Right lobe of liver (tissue), 6 donors: Measurements from ENCODE around the gene MIPEP. TPM values are rescaled to one million over a fixed set of nuclear protein-coding genes. Genes with fewer than 3 reads are reported as not detected.

Source experiments
- ATAC-seq, 4 donors: fragments of 200-7000 bp; cut with Tn5 transposase; one replicate each; pipeline ENCODE4 v1.9.1; 2020; ENCODE audit warnings: mild to moderate bottlenecking in 4 of 4, moderate library complexity in 4 of 4
- DNase-seq, 3 donors: peaks; one replicate each; pipeline ENCODE4 v3.0.0-alpha.2; 2020
- H3K27ac ChIP-seq, 3 donors: fragments of 200-600 bp; one replicate each; pipeline ENCODE4 v1.8.0; 2022
- H3K27me3 ChIP-seq, 2 donors: fragments of 200-600 bp; one replicate each; pipeline ENCODE4 v1.8.0; 2022
- H3K36me3 ChIP-seq, 4 donors: fragments of 200-600 bp; sonication (generic) in 1 of 4; one replicate each; pipeline versions ENCODE4 v1.5.1 to v1.8.0; 2017 to 2022; ENCODE audit warnings: control low read depth in 1 of 4
- H3K4me1 ChIP-seq, 4 donors: fragments of 200-600 bp; sonication (generic) in 1 of 4; one replicate each; pipeline versions ENCODE4 v1.5.1 to v1.8.0; 2017 to 2022; ENCODE audit warnings: control low read depth in 1 of 4
- H3K4me3 ChIP-seq, 3 donors: fragments of 200-600 bp; one replicate each; pipeline ENCODE4 v1.8.0; 2022
- H3K9me3 ChIP-seq, 4 donors: fragments of 200-600 bp; sonication (generic) in 1 of 4; one replicate each; pipeline versions ENCODE4 v1.5.1 to v1.8.0; 2017 to 2022; ENCODE audit warnings: control low read depth in 1 of 4
- CTCF ChIP-seq, 4 donors: fragments of 200-600 bp in 3 of 4; fragments of 450-650 bp in 1 of 4; IDR thresholded peaks; one replicate each; pipeline versions ENCODE4 v1.5.1 to v1.8.0; 2016 to 2022; ENCODE audit warnings: antibody characterized with exemption in 4 of 4, mild to moderate bottlenecking in 2 of 4
- POLR2A ChIP-seq: fragments of 450-650 bp; IDR thresholded peaks from one replicate; pipeline ENCODE4 v1.6.1; 2017; ENCODE audit warnings: antibody characterized with exemption, mild to moderate bottlenecking
- WGBS: methylation state at CpG from one replicate; pipeline ENCODE4 v1.1.6; 2018; ENCODE audit warnings: low coverage, low lambda C conversion rate; ENCODE audit not compliant: insufficient coverage; ENCODE audit errors: missing lambda C conversion rate; 5-methylcytosine and 5-hydroxymethylcytosine counted together
- intact Hi-C, 2 donors: fragments of 100-400 bp; cut with DNase I; formaldehyde crosslinking; loops; one replicate each; pipeline versions ENCODE4 v1.11.2 to v1.14.1; 2022
- total RNA-seq, 6 experiments: library from RNA; depleted of rRNA in 2 of 6; stranded (reverse); fragments of >200 nt in 2 of 6; fragmentation: NEBNext Ultra II Directional in 3 of 6; extraction: Animal tissue kit (Norgen Biotek cat#: 25700) in 3 of 6; gene quantifications; one replicate each; pipeline versions ENCODE4 v1.1.0 to v1.2.4, GENCODE V29; 2016 to 2023
- donor health status: DM: no; HTN: yes; CAD: no.
- donor health status: DM: no; HTN: no; CAD: no.
- donor health status: DM: no; HTN: no; CAD: no.
- donor health status: DM: no; HTN: yes; CAD: no.
- donor health status: DM: no; HTN: yes; CAD: no.

Gene MIPEP
- total RNA-seq, 6 experiments from 2014 or later = 8.2 to 15.2 (median 11.8) TPM

GRCh38 chr13:23788459-23788858 is 100.7 kb downstream of the MIPEP start:
- H3K4me1 ChIP-seq = no peaks in the 10 kb centered on the region
- no peak for TF ChIP-seq POLR2A
- TF ChIP-seq CTCF (IDR thresholded peaks at IDR 0.05) = no peak
- no peaks in the 10 kb centered on the region for H3K36me3 ChIP-seq
- no peak overlapping the region for H3K4me3 ChIP-seq
- DNase-seq (no peak), ATAC-seq (no peak)
- 100% methylated on average over 1 of the region's 2 CpGs for WGBS
- no peak overlapping the region for H3K27ac ChIP-seq
- no peaks in the 10 kb centered on the region for H3K27me3 ChIP-seq
- no peaks in the 10 kb centered on the region for H3K9me3 ChIP-seq
- intact Hi-C loops = no loop called here

GRCh38 chr13:23787464-23787863 is 101.7 kb downstream of the MIPEP start:
- no peak for DNase-seq
- H3K36me3 ChIP-seq = no peaks in the 10 kb centered on the region
- TF ChIP-seq CTCF (IDR thresholded peaks at IDR 0.05) (no peak), POLR2A (no peak)
- no peak overlapping the region for H3K27ac ChIP-seq
- no peaks in the 10 kb centered on the region for H3K9me3 ChIP-seq
- H3K4me3 ChIP-seq = no peak overlapping the region
- WGBS = 56% methylated on average over 4 of the region's 4 CpGs
- no peaks in the 10 kb centered on the region for H3K27me3 ChIP-seq
- ATAC-seq = peak in 2 of 4 donors; percentile 10 to 39
- no peaks in the 10 kb centered on the region for H3K4me1 ChIP-seq
- intact Hi-C loops = no loop called here

DNA sequence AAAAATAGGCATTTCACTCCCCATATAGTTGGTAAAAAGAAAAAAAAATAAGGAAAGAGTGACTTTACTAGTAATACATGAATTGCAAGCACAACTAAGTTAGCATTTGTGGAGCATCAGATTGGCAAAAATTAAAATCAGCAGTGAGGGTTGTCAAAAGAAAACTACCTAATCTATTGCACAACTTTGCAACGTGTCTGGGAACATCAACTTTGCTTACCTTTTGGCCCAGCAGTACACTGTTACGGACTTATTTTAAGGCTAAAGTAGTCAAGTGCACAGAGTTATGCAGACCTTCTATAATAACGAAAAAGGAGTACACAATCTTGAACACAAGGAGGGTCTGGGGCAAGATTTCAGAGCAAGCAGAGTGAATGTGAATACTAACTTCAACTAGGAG is 102.6 kb downstream of the MIPEP start:
- 66% methylated on average over 3 of the region's 3 CpGs for WGBS
- Histone ChIP-seq H3K27me3 (no peaks in the 10 kb centered on the region), H3K4me1 (no peaks in the 10 kb centered on the region), H3K4me3 (no peak overlapping the region), H3K36me3 (no peaks in the 10 kb centered on the region), H3K9me3 (no peaks in the 10 kb centered on the region), H3K27ac (no peak overlapping the region)
- no peak for DNase-seq
- ATAC-seq = peak in 3 of 4 donors; percentile 45 to 80 (median 64)
- intact Hi-C loops = no loop called here
- TF ChIP-seq POLR2A (no peak), CTCF (IDR thresholded peaks at IDR 0.05) (no peak)

- no peak for DNase-seq
- TF ChIP-seq POLR2A = no peak
- no peak for TF ChIP-seq CTCF (IDR thresholded peaks at IDR 0.05)
- Histone ChIP-seq H3K27me3 (no peaks in the 10 kb centered on the region), H3K9me3 (no peaks in the 10 kb centered on the region), H3K4me3 (no peak overlapping the region), H3K4me1 (no peaks in the 10 kb centered on the region), H3K36me3 (no peaks in the 10 kb centered on the region), H3K27ac (no peak overlapping the region)
- ATAC-seq = peak; percentile 62 to 95 (median 71)
- intact Hi-C loops = no loop called here
- 24% methylated on average over 1 of the region's 1 CpG for WGBS
Measured at GRCh38 chr13:23778879-23779278, 110.3 kb downstream of the MIPEP start.
